Measurements from ENCODE around the gene UQCC3. TPM values are rescaled to one million over a fixed set of nuclear protein-coding genes. Genes with fewer than 3 reads are reported as not detected.
A peak's percentile ranks its signal among the peaks of the same experiment; 100 is the strongest.

The UQCC3 gene
- total and polyA plus RNA-seq, 2 of the 13 experiments (the other 11 are each of a cell fraction or from before 2014, with no cell fraction given) = 7.7 to 16.0 TPM

- TF ChIP-seq ARNT (IDR thresholded peaks at IDR 0.05) (no peak), ZBTB7B (CRISPR knock-in tag; IDR thresholded peaks at IDR 0.05) (no peak), ZNF598 (CRISPR knock-in tag; IDR thresholded peaks at IDR 0.05; ENCODE audit: borderline replicate concordance) (no peak; the same call in 1 of the 2 replicates), ZNF230 (CRISPR knock-in tag; IDR thresholded peaks at IDR 0.05) (0 out of 2 replicates have a peak, but pooled peaks have one; percentile 46), ZNF12 (CRISPR knock-in tag; IDR thresholded peaks at IDR 0.05) (0 out of 2 replicates have a peak, but pooled peaks have one; percentile 18), SP1 (IDR thresholded peaks at IDR 0.05) (no peak), SP1 (CRISPR knock-in tag; IDR thresholded peaks at IDR 0.05) (0 out of 2 replicates have a peak, but pooled peaks have one; percentile 3), ZNF263 (CRISPR knock-in tag; IDR thresholded peaks at IDR 0.05) (no peak), KLF12 (CRISPR knock-in tag; IDR thresholded peaks at IDR 0.05; ENCODE audit: borderline replicate concordance) (no peak), ZNF296 (CRISPR knock-in tag; conservative IDR thresholded peaks at IDR 0.05) (no peak)
These were observed 251 bp upstream of the UQCC3 start (continued) for GRCh38 chr11:62671236-62671607.

- in situ Hi-C loops (cut with HindIII; ENCODE audit: extremely low pct_ligation_motif_present, low pct_unique_long_range_greater_than_20kb) = no loop called here
- Histone ChIP-seq H3K27ac (ENCODE audit: extremely low read length, insufficient read depth, low read length) (peak overlapping the region; percentile 29), H3K4me3 (replicated peaks in 1 of 3; ENCODE audit: insufficient read depth in 1 of 3, low read depth in 2 of 3, low read length in 3 of 3) (peak overlapping the region in 2 of 3 experiments; percentile 3 to 98; a peak in 2 of 6 replicates), H3K9ac (ENCODE audit: insufficient read depth, low read depth, low read length) (peak overlapping the region; percentile 96; the same call in 1 of the 2 replicates), H3K27me3 (ENCODE audit: control insufficient read depth in 1 of 2, insufficient read depth in 2 of 2, low read length in 2 of 2) (no peaks in the 10 kb centered on the region; a peak in 1 of 5 replicates), H2AFZ (ENCODE audit: low read length) (no peak overlapping the region), H3K4me2 (ENCODE audit: low read depth, low read length) (peak overlapping the region; percentile 76), H4K20me1 (ENCODE audit: insufficient read depth, low read length) (no peaks in the 10 kb centered on the region; the same call in 1 of the 2 replicates), H3K9me3 (ENCODE audit: low read length) (no peaks in the 10 kb centered on the region), H3K4me1 (ENCODE audit: insufficient read depth, low read length) (peaks cover 59% of the 10 kb centered on the region), H3K36me3 (replicated peaks in 1 of 2; ENCODE audit: control insufficient read depth in 1 of 2, insufficient read depth in 2 of 2, low read length in 2 of 2) (peaks cover 0 to 7% of the 10 kb centered on the region in 2 experiments; a peak in 1 of 5 replicates), H3K79me2 (ENCODE audit: insufficient read depth, low read length) (peaks cover 26% of the 10 kb centered on the region)
- DNase-seq (ENCODE audit: low spot score) (no peak), ATAC-seq (no peak), FAIRE-seq (no peak)
- CTCF ChIA-PET (ENCODE audit: low intra/inter-chr PET ratio, low total read pairs) = no interaction called here
- intact Hi-C loops (cut with micrococcal nuclease; ENCODE audit: unreplicated experiment) = no loop called here
- POLR2A ChIA-PET = interaction anchor here (0.8 to 6.6 kb wide), 8 partner anchors 7 to 99 kb away, joined by 3 to 64 read pairs (median 19); partner anchors contain the start of genes C11orf98, CSKMT, EEF1G and GANAB
- 74% methylated on average over 2 of the region's 2 CpGs for WGBS (ENCODE audit: low lambda C conversion rate)
- no TSS peak for BruUV-seq (replicated peaks)
- TF ChIP-seq ZNF646 (CRISPR knock-in tag; IDR thresholded peaks at IDR 0.05) (no peak), ZIK1 (CRISPR knock-in tag; IDR thresholded peaks at IDR 0.05; ENCODE audit: borderline replicate concordance, low read depth) (no peak), PAX8 (CRISPR knock-in tag; IDR thresholded peaks at IDR 0.05; ENCODE audit: borderline replicate concordance) (no peak), ZNF75D (CRISPR knock-in tag; IDR thresholded peaks at IDR 0.05; ENCODE audit: borderline replicate concordance) (no peak), E2F2 (CRISPR knock-in tag; IDR thresholded peaks at IDR 0.05; ENCODE audit: borderline replicate concordance) (no peak), ZSCAN20 (CRISPR knock-in tag; IDR thresholded peaks at IDR 0.05; ENCODE audit: borderline replicate concordance) (no peak), ZNF703 (CRISPR knock-in tag; IDR thresholded peaks at IDR 0.05; ENCODE audit: borderline replicate concordance) (no peak), JDP2 (CRISPR knock-in tag; IDR thresholded peaks at IDR 0.05; ENCODE audit: borderline replicate concordance) (no peak)
These were observed 1.7 kb downstream of the UQCC3 start for GRCh38 chr11:62673196-62673525.
